GM18511 (cell line): Measurements from ENCODE around the gene CD82.
"Not testable (repeated sequence)": the region's sequence is repeated elsewhere in the genome, so short reads cannot be mapped to it uniquely, and the experiment has no call there.

ENCODE experiments used
- ATAC-seq: cut with Tn5 transposase; IDR thresholded peaks from one replicate; pipeline ENCODE4 v1.9.1; 2021; ENCODE audit warnings: mild to moderate bottlenecking, moderate library complexity; ENCODE audit not compliant: unreplicated experiment

The CD82 gene

DNA sequence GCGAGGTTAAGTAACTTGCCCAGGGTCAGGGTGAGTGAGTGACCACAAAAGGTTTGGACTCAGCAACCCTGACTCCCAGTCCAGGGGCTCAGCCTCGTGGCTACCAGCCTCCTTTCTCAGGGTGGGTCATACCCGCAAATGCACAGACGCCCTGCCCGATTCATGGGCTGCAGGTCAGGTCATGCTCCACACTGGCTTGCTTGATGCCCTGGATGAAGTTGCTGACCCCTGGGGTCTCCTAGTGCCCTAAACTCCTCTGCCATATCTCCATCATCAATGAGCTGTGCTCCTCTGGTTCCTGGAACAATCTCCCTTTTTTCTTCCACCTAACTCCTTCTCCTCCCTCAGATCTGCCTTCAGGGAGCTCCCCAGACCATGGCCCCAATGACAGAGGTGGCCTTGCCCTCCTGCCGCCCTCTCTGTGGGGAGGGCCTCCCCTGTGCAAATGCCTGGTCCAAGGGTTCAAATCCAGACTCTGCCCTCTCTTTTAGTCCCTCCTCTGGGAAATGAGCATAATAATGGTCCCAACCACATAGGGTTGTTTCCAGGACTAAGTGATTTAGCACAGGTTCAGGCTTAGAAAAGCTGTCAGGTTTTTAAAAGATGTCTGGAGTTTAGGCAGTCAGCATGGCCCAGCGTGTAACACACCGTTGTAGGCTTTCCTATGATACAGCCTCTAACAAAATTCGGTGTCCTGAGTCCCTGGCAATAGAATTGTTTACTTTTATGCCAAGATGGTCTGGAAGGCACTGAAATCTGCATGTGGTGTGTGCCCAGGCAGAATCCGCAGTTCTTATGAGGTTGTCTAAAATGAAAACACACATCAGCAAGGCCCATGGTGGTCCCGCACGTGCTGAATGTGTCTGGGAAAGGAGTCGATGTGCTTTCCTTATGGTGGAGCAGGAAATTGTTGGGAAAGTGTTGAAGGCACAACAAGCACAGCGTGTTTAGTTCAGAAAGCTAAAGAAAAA is 63.6 kb downstream of the CD82 start:
- ATAC-seq, result no peak

DNA sequence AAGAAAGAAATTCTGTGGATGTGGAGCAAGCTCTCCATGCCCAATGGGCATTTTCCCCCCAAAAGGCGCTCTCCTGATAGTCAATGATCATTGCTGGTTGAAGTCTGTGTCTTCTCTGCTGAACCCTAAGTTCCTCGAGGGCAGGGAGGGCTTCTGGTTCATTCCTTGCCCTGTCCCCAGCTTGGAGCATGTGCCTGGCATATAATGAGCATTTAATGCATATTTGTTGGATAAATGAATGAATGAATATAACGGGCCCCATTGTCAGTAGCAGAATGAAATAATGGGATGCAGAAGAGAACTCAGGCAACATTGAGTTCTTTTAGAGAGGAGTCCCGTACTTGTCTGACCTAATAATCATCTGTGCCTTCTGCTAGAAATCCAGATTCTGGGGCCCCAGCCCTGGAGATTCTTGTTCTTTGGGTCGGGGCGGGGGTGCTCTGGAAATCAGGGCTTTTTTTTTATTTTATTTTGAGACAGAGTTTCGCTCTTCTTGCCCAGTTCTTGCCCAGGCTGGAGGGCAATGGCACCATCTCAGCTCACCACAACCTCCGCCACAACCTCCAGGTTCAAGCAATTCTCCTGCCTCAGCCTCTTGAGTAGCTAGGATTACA is 64.4 kb downstream of the CD82 start:
- no peak for ATAC-seq

DNA sequence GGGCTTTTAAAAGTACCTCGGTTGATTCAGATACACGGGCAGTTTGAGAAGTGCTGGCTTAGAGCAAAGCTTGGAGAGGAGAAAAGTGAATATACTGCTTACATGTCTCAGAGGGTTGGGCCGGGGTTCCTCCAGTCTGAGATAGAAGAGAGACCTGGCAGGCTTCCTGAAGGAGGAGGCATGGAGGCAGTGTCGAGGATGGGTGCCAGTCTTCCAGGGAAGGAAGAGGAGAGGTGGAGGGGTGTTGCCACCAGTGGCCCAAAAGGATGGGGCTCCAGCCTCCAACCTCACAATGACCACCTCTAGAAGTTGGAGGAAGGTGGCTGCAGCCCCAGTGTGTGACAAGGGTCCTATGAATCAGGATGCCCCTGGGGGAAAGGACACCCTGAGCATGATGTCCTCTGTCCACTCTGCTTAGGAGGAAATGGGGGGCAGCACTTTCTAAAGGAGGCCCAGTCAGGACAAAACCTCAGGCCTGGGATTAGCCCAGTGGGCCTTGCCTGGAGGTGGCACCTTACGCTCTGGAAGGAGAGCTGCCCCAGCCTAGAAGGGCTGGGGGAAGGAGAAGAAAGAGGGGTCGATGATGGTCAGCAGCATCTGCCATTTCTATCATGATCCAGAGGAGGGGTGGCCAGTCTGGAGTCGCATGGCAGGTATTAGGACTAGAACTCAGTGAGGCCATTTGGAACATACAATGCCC is 65.2 kb downstream of the CD82 start:
- no peak for ATAC-seq

DNA sequence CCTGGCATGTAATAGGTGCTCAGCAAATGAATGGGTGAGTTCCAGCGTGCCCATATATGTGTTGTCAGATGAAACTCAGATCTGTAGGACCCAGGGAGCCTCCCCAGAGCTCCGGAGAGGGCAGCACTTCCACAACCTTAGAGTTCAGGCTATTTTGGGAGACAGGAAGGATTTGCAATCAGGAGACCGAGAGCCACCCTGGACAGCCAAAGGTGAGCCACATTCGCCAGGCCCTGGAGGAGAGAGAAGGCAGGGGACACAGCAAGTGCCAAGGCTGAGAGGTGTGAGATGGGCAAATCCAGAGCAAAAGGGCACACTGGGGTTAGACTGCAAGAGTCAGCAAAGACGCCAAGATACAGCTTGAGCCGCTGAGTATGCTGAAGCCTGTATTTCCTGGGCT is 66.4 kb downstream of the CD82 start:
- no peak for ATAC-seq

DNA sequence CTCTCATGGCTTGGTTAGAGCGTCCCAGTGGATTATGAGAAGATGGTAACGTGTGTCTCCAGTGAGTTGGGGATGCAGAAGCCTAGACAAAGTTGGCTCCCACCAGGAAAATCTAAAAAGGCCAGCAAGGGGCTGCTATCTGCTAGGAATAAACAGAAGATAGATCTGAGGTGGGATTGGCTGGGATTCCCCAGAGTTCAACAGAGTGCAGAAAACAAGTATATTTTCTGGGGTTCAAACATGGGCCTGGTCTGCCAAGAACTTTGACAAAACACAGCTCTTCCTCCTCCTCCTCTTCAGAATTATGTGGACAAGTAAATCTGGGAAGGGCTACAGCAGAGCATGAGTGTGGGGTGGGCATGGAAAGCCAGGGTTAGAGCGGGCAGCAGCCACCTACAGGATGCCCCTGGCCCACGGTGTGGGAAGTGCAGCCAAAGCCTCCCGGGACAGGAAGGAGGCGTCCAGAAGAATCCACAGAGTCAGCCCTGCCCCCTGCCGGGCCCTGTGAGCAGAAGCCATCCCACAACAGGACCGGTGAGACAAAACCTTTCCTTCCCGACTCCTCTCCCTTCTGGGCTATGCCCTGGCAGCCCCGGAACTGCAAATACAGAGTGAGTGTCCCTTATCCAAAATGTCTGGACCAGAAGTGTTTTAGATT is 67.1 kb downstream of the CD82 start:
- ATAC-seq, result no peak

DNA sequence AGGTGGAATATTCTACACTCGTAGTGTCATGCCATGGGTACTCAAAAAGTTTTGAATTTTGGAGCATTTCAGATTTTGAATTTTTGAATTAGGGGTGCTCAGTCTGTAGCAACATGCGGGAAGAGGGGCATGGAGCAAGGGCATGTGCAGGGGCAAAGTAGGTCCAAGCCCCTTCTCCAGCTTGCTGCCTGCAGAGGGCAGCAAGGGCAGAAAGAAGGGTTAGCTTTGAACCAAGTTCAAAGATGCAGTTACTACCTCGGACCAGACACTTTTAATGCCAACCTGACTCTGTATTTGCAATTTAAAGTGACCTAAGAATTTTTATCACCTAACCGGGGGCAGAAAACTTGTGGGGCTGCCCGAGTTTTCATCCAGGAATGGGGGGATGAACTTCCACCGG is 68.2 kb downstream of the CD82 start:
- ATAC-seq, result no peak

DNA sequence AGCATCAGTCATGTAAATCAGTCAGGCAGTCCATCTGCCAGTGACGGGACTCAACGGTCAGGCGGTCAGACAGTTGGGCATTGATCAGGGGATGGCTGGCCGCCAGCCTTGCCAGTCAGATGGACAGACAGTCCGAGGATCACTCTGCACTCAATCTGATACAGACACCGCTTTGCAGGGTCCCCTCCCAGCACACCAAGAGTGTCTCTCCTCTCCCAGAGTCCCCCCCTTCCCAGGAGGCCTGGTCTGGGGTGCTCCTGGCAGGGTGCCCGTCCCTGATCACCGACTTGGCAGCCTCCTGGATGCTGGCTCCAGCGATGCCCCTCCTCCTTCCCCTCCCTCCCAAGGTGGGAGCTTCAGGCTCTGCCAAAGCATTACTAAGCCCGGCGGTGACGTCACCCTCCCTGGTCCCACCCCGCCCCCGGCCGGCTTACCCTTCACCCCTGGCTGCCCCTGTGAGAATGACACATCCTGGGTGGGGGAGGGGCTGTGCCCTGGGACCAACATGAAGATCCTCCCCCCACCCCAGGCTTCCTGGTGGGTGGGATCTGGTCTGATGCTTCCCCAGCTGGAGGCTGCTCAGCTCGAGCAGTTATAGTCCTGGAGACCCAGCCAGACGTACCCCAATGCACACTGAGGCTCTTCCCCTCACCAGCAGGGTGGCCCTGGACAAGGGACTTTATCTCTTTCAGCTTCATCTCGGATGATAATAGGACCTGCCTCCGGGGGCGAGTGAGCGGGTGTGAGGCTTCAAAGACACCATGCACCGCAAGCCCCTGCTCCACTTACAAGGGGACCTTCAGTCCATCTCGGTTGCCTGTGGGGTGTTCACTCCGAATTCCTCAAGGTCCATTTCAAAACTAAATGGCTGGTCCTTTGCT is 69.2 kb downstream of the CD82 start:
- no peak for ATAC-seq

DNA sequence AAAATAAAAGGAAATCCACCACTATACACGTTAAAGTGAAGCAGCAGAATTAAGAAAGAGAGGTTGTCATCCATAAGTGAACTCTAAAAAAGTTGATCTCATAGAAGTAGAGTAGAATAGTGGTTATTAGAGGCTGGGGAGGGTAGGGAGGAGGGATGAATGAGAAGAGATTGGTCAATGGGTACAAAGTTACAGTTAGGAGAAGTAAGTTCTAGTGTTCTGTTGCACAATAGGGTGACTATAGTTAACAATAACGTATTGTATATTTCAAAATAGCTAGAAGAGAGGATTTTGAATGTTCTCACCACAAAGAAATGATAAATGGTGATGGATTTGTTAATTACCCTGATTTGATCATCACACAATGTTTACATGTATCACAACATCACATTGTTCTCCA is 72.0 kb downstream of the CD82 start:
- ATAC-seq, result no peak

DNA sequence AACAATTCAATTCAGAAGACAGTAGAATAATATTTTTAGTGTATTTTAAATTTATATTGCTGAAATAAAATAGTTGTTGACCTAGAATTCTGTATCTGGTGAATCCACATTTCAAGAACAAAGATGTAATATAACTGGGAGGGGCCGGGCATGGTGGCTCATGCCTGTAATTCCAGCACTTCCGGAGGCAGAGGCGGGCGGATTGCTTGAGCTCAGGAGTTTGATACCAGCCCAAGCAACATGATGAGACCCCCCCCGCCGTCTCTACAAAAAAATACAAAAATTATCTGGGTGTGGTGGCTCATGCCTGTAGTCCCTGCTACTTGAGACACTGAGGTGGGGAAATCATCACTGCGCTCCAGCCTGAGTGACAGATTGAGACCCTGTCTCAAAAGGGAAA is 72.6 kb downstream of the CD82 start:
- no peak for ATAC-seq

DNA sequence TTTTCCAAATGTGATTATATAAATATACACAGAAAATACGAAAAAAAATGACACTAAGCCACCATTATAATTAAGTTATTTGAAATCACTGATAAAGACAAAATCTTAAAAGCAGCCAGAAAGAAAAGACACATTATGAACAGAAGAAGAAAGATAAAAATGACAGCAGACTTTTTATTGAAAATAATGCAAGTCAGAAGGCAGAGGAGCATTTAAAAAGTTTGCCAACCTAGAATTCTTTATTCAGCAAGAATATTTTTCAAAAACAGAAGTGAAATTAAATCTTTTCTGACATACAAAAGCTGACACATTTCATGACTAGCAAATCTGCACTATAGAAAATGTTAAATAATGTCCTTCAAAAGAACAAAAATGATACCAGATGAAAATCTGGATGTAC is 77.8 kb downstream of the CD82 start:
- ATAC-seq, result no peak

DNA sequence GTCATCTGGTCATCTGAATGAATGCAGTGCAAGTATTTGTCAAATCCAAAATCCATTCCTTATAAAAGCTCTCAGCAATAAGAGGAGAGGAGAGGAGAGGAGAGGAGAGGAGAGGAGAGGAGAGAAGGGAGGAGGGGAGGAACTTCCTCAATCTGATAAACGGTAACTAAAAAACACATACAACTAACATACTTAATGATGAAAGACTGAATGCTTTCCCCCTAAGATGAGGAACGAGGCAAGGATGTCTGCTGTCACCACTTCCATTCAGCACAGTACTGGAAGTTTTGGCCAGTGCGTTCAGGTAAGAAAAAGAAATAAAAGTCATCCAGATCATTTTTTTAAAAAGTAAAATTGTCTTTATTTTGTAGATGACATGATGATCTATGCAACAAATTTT is 80.4 kb downstream of the CD82 start:
- no peak for ATAC-seq

DNA sequence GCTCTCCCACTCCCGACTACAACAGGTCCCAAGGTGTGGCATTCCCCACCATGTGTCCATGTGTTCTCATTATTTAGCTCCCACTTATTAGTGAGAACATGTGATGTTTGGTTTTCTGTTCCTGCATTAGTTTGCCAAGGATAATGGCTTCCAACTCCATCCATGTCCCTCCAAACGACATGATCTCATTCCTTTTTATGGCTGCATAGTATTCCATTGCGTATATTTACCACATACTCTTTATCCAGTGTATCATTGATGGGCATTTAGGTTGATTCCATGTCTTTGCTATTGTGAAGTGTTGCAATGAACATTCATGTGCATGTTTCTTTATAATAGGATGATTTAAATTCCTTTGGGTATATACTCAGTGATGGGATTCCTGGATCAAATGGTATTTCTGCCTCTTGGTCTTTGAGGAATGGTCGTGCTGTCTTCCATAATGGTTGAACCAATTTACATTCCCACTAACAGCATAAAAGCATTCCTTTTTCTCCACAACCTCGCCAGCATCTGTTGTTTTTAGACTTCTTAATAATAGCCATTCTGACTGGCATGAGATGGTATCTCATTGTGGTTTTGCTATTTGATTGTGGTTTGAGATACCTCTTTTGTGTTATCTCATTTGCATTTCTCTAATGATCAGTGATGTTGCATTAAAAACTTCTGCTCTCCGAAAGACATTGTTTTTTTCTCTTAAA is 81.9 kb downstream of the CD82 start:
- ATAC-seq, result not testable (repeated sequence)

DNA sequence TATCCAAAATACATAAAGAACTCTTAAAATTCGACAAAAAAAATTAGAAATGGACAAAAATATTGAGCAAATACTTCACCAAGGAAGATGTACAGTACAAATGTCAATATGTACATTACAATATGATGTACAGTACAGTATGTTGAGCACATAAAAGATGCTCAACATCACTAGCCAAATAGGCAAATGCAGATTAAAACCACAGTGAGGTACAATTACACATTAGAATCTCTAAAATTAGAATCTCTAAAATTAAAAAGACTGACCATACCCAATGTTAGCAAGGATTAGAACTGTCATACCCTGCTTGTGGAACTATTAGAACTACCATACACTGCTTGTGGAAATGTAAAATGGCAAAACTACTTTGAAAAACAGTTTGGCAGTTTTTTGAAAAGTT is 82.6 kb downstream of the CD82 start:
- no peak for ATAC-seq

DNA sequence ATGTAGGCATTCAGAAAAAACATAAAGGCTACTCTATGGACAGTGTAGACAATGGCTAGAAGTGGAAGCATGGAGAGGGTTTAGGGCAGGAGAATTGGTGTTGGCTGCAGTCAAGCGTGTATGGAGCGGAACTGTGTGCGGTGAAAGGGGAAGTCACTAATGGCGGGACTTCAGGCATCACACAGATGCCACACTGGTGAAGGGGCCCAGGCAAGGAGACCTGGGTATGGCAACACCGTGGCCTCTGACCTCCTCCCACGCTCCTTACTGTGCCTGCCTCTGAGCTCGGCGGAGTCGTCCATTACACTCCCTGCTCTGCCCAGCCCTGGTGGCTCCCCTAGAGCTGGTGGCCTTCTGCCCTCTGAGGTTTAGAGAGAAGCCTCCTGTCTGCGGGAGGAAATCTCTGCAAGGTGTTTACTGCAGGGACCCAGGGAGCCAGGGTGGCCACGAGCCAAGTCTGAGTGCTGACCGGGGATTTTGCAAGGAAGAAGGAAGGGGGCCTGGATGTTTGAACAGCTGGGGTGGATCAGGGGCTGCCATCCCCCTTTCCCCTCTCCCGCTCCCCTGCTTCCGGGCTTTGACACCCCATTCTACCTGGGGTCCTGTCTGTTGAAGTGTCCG is 86.2 kb downstream of the CD82 start:
- ATAC-seq, result no peak

DNA sequence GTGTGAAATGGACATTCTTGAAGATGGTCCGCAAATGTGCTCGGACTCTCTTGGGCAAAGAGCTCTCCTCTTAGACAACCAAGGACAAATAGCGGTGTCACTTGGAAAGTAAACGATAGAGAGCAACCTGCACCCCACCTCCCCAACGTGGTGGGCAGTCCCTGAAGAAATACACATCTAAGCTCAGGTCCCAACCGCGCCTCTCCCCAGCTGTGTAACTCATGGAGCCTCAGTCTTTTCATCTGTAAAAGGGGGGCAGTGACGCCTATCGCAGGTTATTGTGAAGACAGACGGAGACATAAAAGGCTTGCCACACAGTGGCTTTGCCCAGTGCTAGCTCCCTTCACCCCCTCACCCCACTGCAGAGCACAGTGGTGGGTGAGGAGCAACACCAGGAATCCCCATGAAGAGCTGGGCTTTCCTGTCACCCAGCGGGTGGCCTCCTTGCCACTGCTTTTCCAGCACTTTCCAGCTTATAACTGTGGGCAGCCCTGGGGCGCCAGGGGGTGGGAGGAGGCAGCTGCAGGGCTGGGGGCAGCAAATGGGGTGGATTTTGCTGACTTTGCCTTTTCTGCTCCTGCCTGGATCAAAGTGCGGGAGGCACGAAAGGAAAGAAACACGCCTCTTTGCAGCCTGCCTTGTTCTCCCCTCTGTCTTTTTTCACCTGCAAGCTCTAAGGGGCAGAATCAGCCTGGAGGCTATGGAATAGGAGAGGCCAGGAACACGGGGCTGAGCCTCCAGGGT is 87.6 kb downstream of the CD82 start:
- no peak for ATAC-seq

DNA sequence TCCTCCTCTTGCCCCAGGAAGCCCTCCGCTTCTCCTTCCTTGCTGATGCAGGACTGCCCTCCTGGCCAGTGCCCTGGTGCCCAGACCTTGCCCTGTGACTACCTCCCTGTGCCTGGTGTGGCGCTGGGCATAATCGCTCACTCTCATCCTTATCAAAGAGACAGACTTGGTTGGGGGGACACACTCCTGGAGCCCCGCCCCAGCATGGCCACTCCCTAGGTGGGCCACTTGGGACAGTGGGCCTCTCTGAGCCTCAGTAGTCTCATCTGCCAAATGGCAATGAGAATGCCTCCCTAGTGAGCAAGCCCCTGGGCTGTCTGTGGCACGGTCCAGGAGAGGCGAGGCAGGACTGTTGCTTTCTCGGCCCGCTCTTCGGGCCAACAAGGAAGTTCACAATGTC is 88.6 kb downstream of the CD82 start:
- ATAC-seq, result no peak

DNA sequence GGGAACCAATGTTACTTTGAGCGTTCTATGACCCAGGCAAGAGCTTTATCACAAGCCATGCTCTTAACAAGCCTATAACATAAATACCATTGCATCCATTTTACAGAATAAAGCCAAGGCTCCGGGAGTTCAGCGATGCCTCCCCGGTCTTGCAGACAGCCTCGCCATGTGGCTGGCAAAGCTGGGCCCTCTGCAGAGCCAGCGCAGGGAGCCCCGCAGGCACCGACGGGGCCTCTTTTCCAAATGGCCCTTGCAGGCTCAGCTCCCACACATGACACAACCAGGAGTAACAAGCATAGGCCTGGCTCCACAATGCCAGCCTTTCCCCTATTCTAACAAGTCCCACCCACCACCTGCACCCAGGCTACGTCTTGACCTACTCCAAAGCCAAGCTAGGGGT is 89.1 kb downstream of the CD82 start:
- no peak for ATAC-seq

DNA sequence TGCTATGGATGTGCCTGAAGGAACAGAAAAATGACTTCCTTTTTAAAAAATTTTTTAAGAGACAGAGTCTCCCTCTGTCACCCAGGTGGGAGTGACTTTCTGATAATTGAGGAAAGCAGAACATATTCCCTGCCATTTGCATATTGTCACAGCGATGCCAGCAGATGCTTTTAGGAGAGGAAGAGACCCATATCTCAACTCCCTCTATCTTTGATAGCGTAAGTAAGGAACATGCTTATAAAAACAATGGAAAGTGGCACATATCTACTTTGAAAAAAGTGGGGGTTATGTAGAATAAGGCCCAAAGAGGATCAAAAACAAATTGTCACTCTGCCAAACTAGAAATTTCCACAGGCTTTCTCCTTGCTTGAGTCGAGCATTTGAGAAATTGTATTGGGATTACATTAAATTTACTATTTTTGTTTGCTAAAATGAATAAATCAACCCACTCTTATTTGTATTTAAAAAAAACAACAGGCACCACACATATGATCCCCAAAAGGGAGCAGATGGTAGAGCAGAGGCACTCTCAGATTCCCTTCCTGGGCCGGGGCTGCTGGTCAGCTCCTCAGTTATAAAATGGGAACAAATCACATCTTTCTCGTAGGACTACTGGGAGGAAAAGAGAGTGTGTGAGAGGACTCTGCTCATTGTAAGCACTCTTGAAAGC is 92.5 kb downstream of the CD82 start:
- no peak for ATAC-seq
